HEK293 (cell line): ENCODE data around the gene AZIN2.
"Not testable (repeated sequence)": the region's sequence is repeated elsewhere in the genome, so short reads cannot be mapped to it uniquely, and the experiment has no call there.

Experiments
- CTCF ChIA-PET: fragments of 350-600 bp; formaldehyde crosslinking; extraction: SDS; loops from one replicate; lab custom pipeline; 2021; ENCODE audit warnings: antibody characterized with exemption; lab: Yijun Ruan, JAX
- POLR2A ChIA-PET: fragments of 300-600 bp; formaldehyde crosslinking; extraction: SDS; loops from one replicate; lab custom pipeline; 2020; ENCODE audit warnings: antibody characterized with exemption, inconsistent platforms; lab: Yijun Ruan, JAX
- H3K27ac ChIP-seq: fragments of 200-500 bp; sonication (Bioruptor generic); 2 replicates; pipeline ENCODE4 v1.5.1; 2014; ENCODE audit warnings: low read depth, low read length, control low read depth, inconsistent platforms; ENCODE audit errors: extremely low read depth
- H3K36me3 ChIP-seq, 2 experiments: fragments of 200-500 bp in 1 of 2; sonication (Bioruptor generic) in 1 of 2; 1 replicate in 1 of 2; 2 replicates in 1 of 2; pipeline ENCODE4 v1.5.1; 2014 to 2017; ENCODE audit warnings: inconsistent platforms in 2 of 2, low read length in 2 of 2; ENCODE audit not compliant: control insufficient read depth in 2 of 2, insufficient read depth in 1 of 2
- H3K4me1 ChIP-seq: fragments of 200-500 bp; sonication (Bioruptor generic); 2 replicates; pipeline ENCODE4 v1.5.1; 2014; ENCODE audit warnings: mild to moderate bottlenecking, low read length, inconsistent platforms; ENCODE audit not compliant: control insufficient read depth, insufficient read depth
- H3K4me3 ChIP-seq: 2 replicates; pipeline ENCODE4 v1.5.1; 2011; ENCODE audit warnings: low read depth, mild to moderate bottlenecking, control low read depth, low read length, moderate library complexity
- H3K9me3 ChIP-seq: fragments of 200-500 bp; sonication (Bioruptor generic); 2 replicates; pipeline ENCODE4 v1.5.1; 2014; ENCODE audit warnings: low read depth, low read length, inconsistent platforms; ENCODE audit not compliant: control insufficient read depth, insufficient read depth
- GLI2 ChIP-seq: fragments of 450-650 bp; formaldehyde crosslinking; IDR thresholded peaks from 2 replicates; pipeline ENCODE4; 2017; ENCODE audit warnings: missing biosample characterization, missing genetic modification characterization, low read depth, borderline replicate concordance
- GLIS1 ChIP-seq: fragments of 450-650 bp; formaldehyde crosslinking; IDR thresholded peaks from 2 replicates; pipeline ENCODE4 v1.5.1; 2016; ENCODE audit warnings: missing biosample characterization, missing genetic modification characterization
- IKZF3 ChIP-seq: fragments of 450-650 bp; IDR thresholded peaks from 2 replicates; pipeline ENCODE4 v1.5.0; 2018; ENCODE audit warnings: missing biosample characterization, mild to moderate bottlenecking, missing genetic modification characterization, moderate library complexity
- KLF10 ChIP-seq: fragments of 450-650 bp; IDR thresholded peaks from 2 replicates; pipeline ENCODE4 v1.5.1; 2018; ENCODE audit warnings: missing biosample characterization, mild to moderate bottlenecking, missing genetic modification characterization
- KLF16 ChIP-seq: fragments of 450-650 bp; formaldehyde crosslinking; IDR thresholded peaks from 2 replicates; pipeline ENCODE4 v1.5.1; 2017; ENCODE audit warnings: missing biosample characterization, missing genetic modification characterization
- OSR2 ChIP-seq: fragments of 450-650 bp; formaldehyde crosslinking; IDR thresholded peaks from 2 replicates; pipeline ENCODE4 v1.5.1; 2016; ENCODE audit warnings: missing biosample characterization, missing genetic modification characterization
- OVOL3 ChIP-seq: fragments of 450-650 bp; formaldehyde crosslinking; IDR thresholded peaks from 2 replicates; pipeline ENCODE4 v1.5.1; 2016; ENCODE audit warnings: missing biosample characterization, missing genetic modification characterization
- ZBTB21 ChIP-seq: fragments of 450-650 bp; formaldehyde crosslinking; IDR thresholded peaks from 2 replicates; pipeline ENCODE4 v1.5.1; 2017; ENCODE audit warnings: missing biosample characterization, missing genetic modification characterization
- ZBTB7A ChIP-seq: fragments of 450-650 bp; formaldehyde crosslinking; IDR thresholded peaks from 2 replicates; pipeline ENCODE4 v1.5.1; 2016; ENCODE audit warnings: low read depth, missing biosample characterization, missing genetic modification characterization
- ZNF146 ChIP-seq: fragments of 450-650 bp; formaldehyde crosslinking; IDR thresholded peaks from 2 replicates; pipeline ENCODE4 v1.5.1; 2016; ENCODE audit warnings: missing biosample characterization, missing genetic modification characterization
- ZNF280D ChIP-seq: fragments of 450-650 bp; formaldehyde crosslinking; IDR thresholded peaks from 2 replicates; pipeline ENCODE4 v1.5.1; 2016; ENCODE audit warnings: missing biosample characterization, missing genetic modification characterization
- ZNF324 ChIP-seq: fragments of 450-650 bp; formaldehyde crosslinking; IDR thresholded peaks from 2 replicates; pipeline ENCODE4 v1.5.1; 2016; ENCODE audit warnings: missing biosample characterization, missing genetic modification characterization
- ZNF362 ChIP-seq: fragments of 450-650 bp; formaldehyde crosslinking; IDR thresholded peaks from 2 replicates; pipeline ENCODE4 v1.5.1; 2016; ENCODE audit warnings: missing biosample characterization, missing genetic modification characterization
- ZNF423 ChIP-seq: fragments of 450-650 bp; formaldehyde crosslinking; IDR thresholded peaks from 2 replicates; pipeline ENCODE4 v1.5.1; 2016; ENCODE audit warnings: missing biosample characterization, missing genetic modification characterization
- ZNF580 ChIP-seq: fragments of 450-650 bp; formaldehyde crosslinking; IDR thresholded peaks from 2 replicates; pipeline ENCODE4 v1.5.1; 2016; ENCODE audit warnings: missing biosample characterization, missing genetic modification characterization
- ZNF585B ChIP-seq: fragments of 450-650 bp; formaldehyde crosslinking; IDR thresholded peaks from 2 replicates; pipeline ENCODE4 v1.5.1; 2016; ENCODE audit warnings: missing biosample characterization, missing genetic modification characterization
- ZNF621 ChIP-seq: fragments of 450-650 bp; formaldehyde crosslinking; IDR thresholded peaks from 2 replicates; pipeline ENCODE4 v1.5.1; 2017; ENCODE audit warnings: missing biosample characterization, missing genetic modification characterization
- ZNF623 ChIP-seq: fragments of 450-650 bp; formaldehyde crosslinking; IDR thresholded peaks from 2 replicates; pipeline ENCODE4 v1.5.1; 2016; ENCODE audit warnings: missing biosample characterization, missing genetic modification characterization
- ZNF626 ChIP-seq: fragments of 450-650 bp; sonication (Bioruptor Pico); formaldehyde crosslinking; IDR thresholded peaks from 2 replicates; pipeline ENCODE4 v1.5.1; 2018; ENCODE audit warnings: missing biosample characterization, missing genetic modification characterization, inconsistent platforms
- ZNF76 ChIP-seq: fragments of 450-650 bp; formaldehyde crosslinking; IDR thresholded peaks from 2 replicates; pipeline ENCODE4; 2016; ENCODE audit warnings: low read depth, missing biosample characterization, missing genetic modification characterization, borderline replicate concordance
- ZNF776 ChIP-seq: fragments of 450-650 bp; formaldehyde crosslinking; IDR thresholded peaks from 2 replicates; pipeline ENCODE4 v1.5.0; 2017; ENCODE audit warnings: missing biosample characterization, missing genetic modification characterization, borderline replicate concordance
- ZXDB ChIP-seq: fragments of 450-650 bp; formaldehyde crosslinking; IDR thresholded peaks from 2 replicates; pipeline ENCODE4 v1.5.1; 2016; ENCODE audit warnings: missing biosample characterization, missing genetic modification characterization

Gene AZIN2

GRCh38 chr1:33124647-33125046, 43.7 kb downstream of the AZIN2 start:
- TF ChIP-seq ZNF146 (tag by site-specific recombination) (peak; percentile 99), ZNF580 (tag by site-specific recombination) (0 out of 2 replicates have a peak, but pooled peaks have one; percentile 55), ZNF280D (tag by site-specific recombination) (peak; percentile 70; the same call in 1 of the 2 replicates)
- TF ChIP-seq, all 188 proteins: peak for 3; not testable (repeated sequence) for 185
- H3K4me3 ChIP-seq, H3K9me3 ChIP-seq, H3K27ac ChIP-seq, H3K4me1 ChIP-seq, H3K36me3 ChIP-seq: not testable (repeated sequence)
- POLR2A ChIA-PET = interaction anchor here (1.4 kb wide), 1 partner anchor 9 kb away, joined by 4 read pairs; no protein-coding TSS in a partner anchor
- CTCF ChIA-PET = interaction anchor here (1.4 kb wide), 1 partner anchor 29 kb away, joined by 3 read pairs; no protein-coding TSS in a partner anchor

GRCh38 chr1:33126411-33127000, 45.6 kb downstream of the AZIN2 start:
- POLR2A ChIA-PET = interaction anchor here (0.5 to 1.9 kb wide), 12 partner anchors 11 to 345 kb away, joined by 3 to 28 read pairs (median 4); partner anchors contain the start of genes AZIN2 and TRIM62
- peaks cover 0 to 4% of the 10 kb centered on the region in 2 experiments; a peak in 1 of 3 replicates for H3K36me3 ChIP-seq
- no peaks in the 10 kb centered on the region for H3K9me3 ChIP-seq
- H3K4me1 ChIP-seq = peaks cover 5% of the 10 kb centered on the region
- TF ChIP-seq ZNF76 (tag by site-specific recombination) (no peak), ZNF423 (tag by site-specific recombination) (no peak), ZNF324 (no peak), IKZF3 (tag by site-specific recombination) (no peak), KLF10 (tag by site-specific recombination) (no peak), ZXDB (tag by site-specific recombination) (no peak), ZNF621 (no peak), ZNF626 (tag by site-specific recombination) (no peak), ZNF623 (tag by site-specific recombination) (no peak), GLIS1 (no peak), OVOL3 (no peak), OSR2 (tag by site-specific recombination) (no peak), ZNF585B (tag by site-specific recombination) (no peak), KLF16 (no peak), GLI2 (tag by site-specific recombination) (no peak), ZNF362 (tag by site-specific recombination) (no peak), ZNF580 (tag by site-specific recombination) (no peak), ZBTB21 (tag by site-specific recombination) (no peak), ZNF776 (tag by site-specific recombination) (no peak), ZBTB7A (tag by site-specific recombination) (no peak)
- TF ChIP-seq, all 188 proteins: peak for 0
- Histone ChIP-seq H3K4me3 (peak overlapping the region; percentile 75), H3K27ac (peak overlapping the region; percentile 19; the same call in 1 of the 2 replicates)
- CTCF ChIA-PET = interaction anchor here (0.6 to 2.8 kb wide), 30 partner anchors 8 to 1240 kb away, joined by 3 to 38 read pairs (median 3); no protein-coding TSS in a partner anchor
